Endothelial cell of umbilical vein (primary cell): ENCODE measurements around the gene CLSTN2. TPM values are rescaled to one million over a fixed set of nuclear protein-coding genes. Genes with fewer than 3 reads are reported as not detected.

Source experiments
- BruUV-seq: library from RNA; stranded (reverse); fragments of 400-500 nt; replicated peaks from 2 replicates; lab custom pipeline; 2021; lab: Mats Ljungman, UMichigan
- CTCF ChIA-PET: fragments of 300-600, 350-600 bp; sonication (Branson Sonifier 250); formaldehyde crosslinking; loops from one replicate; lab custom pipeline; 2021; ENCODE audit warnings: antibody characterized with exemption, inconsistent platforms; lab: Charles Lee
- POLR2A ChIA-PET: fragments of 300-600, 350-600 bp; sonication (Branson Sonifier 250); formaldehyde crosslinking; loops from one replicate; lab custom pipeline; 2021; ENCODE audit warnings: antibody characterized with exemption, inconsistent platforms; lab: Charles Lee
- DNase-seq: peaks from one replicate; pipeline ENCODE4 v3.0.0-alpha.2; 2011; ENCODE audit warnings: low read depth, low spot score
- FAIRE-seq: peaks from 2 replicates; lab custom pipeline; 2011; peaks lifted over from hg19 to GRCh38; lab: Jason Lieb, UNC
- H2AFZ ChIP-seq: 2 replicates; pipeline ENCODE4 v1.6.0; 2012; ENCODE audit warnings: low read depth, low read length, control low read depth, inconsistent platforms
- H3K27ac ChIP-seq: 2 replicates; pipeline ENCODE4 v1.5.1; 2011; ENCODE audit warnings: low read depth, mild to moderate bottlenecking, control low read depth, low read length, moderate library complexity; ENCODE audit not compliant: insufficient read depth
- H3K27me3 ChIP-seq, 2 experiments: 2 replicates each; pipeline versions ENCODE4 v1.6.0 to v1.6.1; 2011; ENCODE audit warnings: low read length in 2 of 2, mixed read lengths in 1 of 2; ENCODE audit not compliant: control insufficient read depth in 2 of 2, insufficient read depth in 2 of 2
- H3K36me3 ChIP-seq, 2 experiments: 2 replicates in 1 of 2; 3 replicates in 1 of 2; pipeline ENCODE4 v1.5.1; 2011; ENCODE audit warnings: low read length in 2 of 2, mild to moderate bottlenecking in 1 of 2, moderate library complexity in 1 of 2; ENCODE audit not compliant: control insufficient read depth in 2 of 2, insufficient read depth in 2 of 2; ENCODE audit errors: extremely low read depth in 1 of 2
- H3K4me1 ChIP-seq: 3 replicates; pipeline ENCODE4 v1.5.1; 2011; ENCODE audit warnings: mild to moderate bottlenecking, low read length; ENCODE audit not compliant: control insufficient read depth, insufficient read depth; ENCODE audit errors: extremely low read depth
- H3K4me2 ChIP-seq: 2 replicates; pipeline ENCODE4 v1.6.1; 2011; ENCODE audit warnings: low read length, control low read depth, mixed read lengths; ENCODE audit not compliant: insufficient read depth
- H3K4me3 ChIP-seq, 3 experiments: fragments of 200-600 bp in 1 of 3; sonication (generic), shearing (Covaris generic) in 1 of 3; replicated peaks in 1 of 3; 2 replicates each; pipeline ENCODE4 v1.5.1; 2011 to 2016; ENCODE audit warnings: control low read depth in 3 of 3, low read length in 3 of 3, mild to moderate bottlenecking in 2 of 3, inconsistent platforms in 1 of 3, low read depth in 1 of 3, moderate library complexity in 1 of 3; ENCODE audit not compliant: insufficient read depth in 1 of 3
- H3K79me2 ChIP-seq: 2 replicates; pipeline ENCODE4 v1.6.0; 2012; ENCODE audit warnings: low read length, inconsistent platforms; ENCODE audit not compliant: control insufficient read depth, insufficient read depth
- H3K9ac ChIP-seq: replicated peaks from 2 replicates; pipeline ENCODE3; 2011; ENCODE audit warnings: low read length, control low read depth; ENCODE audit not compliant: insufficient read depth; ENCODE audit errors: extremely low read depth
- H3K9me1 ChIP-seq: replicated peaks from 3 replicates; pipeline ENCODE4 v1.6.0; 2011; ENCODE audit warnings: mild to moderate bottlenecking, low read length; ENCODE audit not compliant: control insufficient read depth, insufficient read depth; ENCODE audit errors: extremely low read depth
- H3K9me3 ChIP-seq: replicated peaks from 2 replicates; pipeline ENCODE4 v1.5.1; 2012; ENCODE audit warnings: low read length, inconsistent platforms; ENCODE audit not compliant: control insufficient read depth, insufficient read depth
- H4K20me1 ChIP-seq: replicated peaks from 2 replicates; pipeline ENCODE3; 2011; ENCODE audit warnings: mild to moderate bottlenecking, low read length; ENCODE audit not compliant: control insufficient read depth, insufficient read depth; ENCODE audit errors: extremely low read depth
- EZH2 ChIP-seq: IDR thresholded peaks from 2 replicates; pipeline ENCODE4 v1.6.1; 2012; ENCODE audit warnings: borderline replicate concordance, low read depth, mild to moderate bottlenecking, moderate library complexity, low read length, inconsistent platforms; ENCODE audit not compliant: severe bottlenecking
- FOS ChIP-seq: IDR thresholded peaks from 2 replicates; pipeline ENCODE4 v1.6.1; 2011; ENCODE audit warnings: mild to moderate bottlenecking, low read length, moderate library complexity, borderline replicate concordance; ENCODE audit not compliant: insufficient read depth
- GATA2 ChIP-seq: IDR thresholded peaks from 2 replicates; pipeline ENCODE4 v1.7.0; 2011; ENCODE audit warnings: low read depth, mild to moderate bottlenecking, moderate library complexity, mixed read lengths, low read length; ENCODE audit not compliant: insufficient read length, insufficient read depth
- JUN ChIP-seq: IDR thresholded peaks from 2 replicates; pipeline ENCODE4 v1.6.1; 2011; ENCODE audit warnings: borderline replicate concordance, low read depth; ENCODE audit not compliant: insufficient read length, insufficient read depth
- MYC ChIP-seq: IDR thresholded peaks from one replicate; pipeline ENCODE4 v1.6.1; 2011; ENCODE audit warnings: mild to moderate bottlenecking, low read depth, low read length
- POLR2A ChIP-seq: IDR thresholded peaks from 2 replicates; pipeline ENCODE4 v1.6.1; 2012; ENCODE audit warnings: low read depth, mild to moderate bottlenecking, control low read depth, low read length
- POLR2AphosphoS5 ChIP-seq: IDR thresholded peaks from 2 replicates; pipeline ENCODE4 v1.6.1; 2012; ENCODE audit warnings: low read depth, mild to moderate bottlenecking, control low read depth, low read length, moderate library complexity; ENCODE audit not compliant: insufficient read depth
- dilution Hi-C: fragments of 300-500 bp; cut with MboI; formaldehyde crosslinking; loops from one replicate; pipeline ENCODE4 v1.15.0; 2019; ENCODE audit warnings: low sequenced_read_pairs; ENCODE audit not compliant: extremely low pct_ligation_motif_present
- intact Hi-C: fragments of 100-400 bp; cut with micrococcal nuclease; formaldehyde crosslinking; loops from one replicate; pipeline ENCODE4 v1.10.0; 2022
- polyA plus RNA-seq, 4 experiments: library from polyadenylated mRNA; depleted of rRNA in 3 of 4; stranded (reverse) in 3 of 4; unstranded in 1 of 4; fragments of >200 nt; gene quantifications; 2 replicates each; pipeline versions ENCODE4 v1.2.1 to v1.2.3, GENCODE V29; 2011 to 2012; ENCODE audit warnings: missing spikeins in 1 of 4
- total RNA-seq: library from RNA; stranded (reverse); gene quantifications from 2 replicates; pipeline ENCODE4 v1.2.3, GENCODE V29; 2021
- TF ChIP-seq, protein P1 (sequence below), 2 donors: IDR thresholded peaks; 1 replicate in 1 of 2; 2 replicates in 1 of 2; pipeline ENCODE4 v1.5.1; 2011; ENCODE audit warnings: low read length in 2 of 2, mild to moderate bottlenecking in 2 of 2, moderate library complexity in 2 of 2, control low read depth in 1 of 2, inconsistent platforms in 1 of 2, low read depth in 1 of 2; ENCODE audit not compliant: insufficient read depth in 1 of 2; ENCODE audit errors: extremely low read depth in 1 of 2

CLSTN2 gene
- total and polyA plus RNA-seq, 2 donors (not counting 3 experiments of a cell fraction or from before 2014, with no cell fraction given) = 0.26 to 0.38 TPM

DNA sequence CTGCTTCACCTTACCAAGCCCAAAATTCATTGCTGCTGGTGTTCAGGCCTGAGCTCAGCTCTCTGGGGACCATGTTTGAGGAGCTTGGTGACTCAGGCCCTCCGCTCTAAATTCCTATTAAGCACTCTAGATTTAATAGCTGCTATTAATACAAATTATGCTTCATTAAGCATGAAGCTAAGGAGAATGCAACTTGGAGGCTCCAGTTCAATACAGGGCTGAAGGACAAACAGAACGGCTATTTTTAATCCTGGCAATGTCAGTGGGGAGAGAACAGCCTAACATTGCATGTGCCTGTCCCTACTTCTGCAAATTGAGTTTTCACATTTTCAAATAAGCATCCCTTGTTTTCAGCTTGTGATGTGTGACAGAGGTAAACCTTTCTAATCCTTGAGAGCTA lies 662.8 kb downstream of the CLSTN2 start:
- dilution Hi-C loops = no loop called here
- ChIA-PET CTCF (no interaction called here), POLR2A (no interaction called here)
- H3K27me3 ChIP-seq = no peaks in the 10 kb centered on the region
- H3K4me2 ChIP-seq = no peak overlapping the region
- no peak overlapping the region for H3K27ac ChIP-seq
- H3K9me3 ChIP-seq = no peaks in the 10 kb centered on the region
- DNase-seq (no peak), FAIRE-seq (no peak)
- H3K9ac ChIP-seq = no peak overlapping the region
- H3K79me2 ChIP-seq = no peaks in the 10 kb centered on the region
- no peaks in the 10 kb centered on the region for H3K4me1 ChIP-seq
- no peak overlapping the region for H3K4me3 ChIP-seq
- intact Hi-C loops = no loop called here
- H3K36me3 ChIP-seq = no peaks in the 10 kb centered on the region
- H2AFZ ChIP-seq = no peak overlapping the region
- TF ChIP-seq GATA2 = no peak
- TF ChIP-seq, protein P1, sequence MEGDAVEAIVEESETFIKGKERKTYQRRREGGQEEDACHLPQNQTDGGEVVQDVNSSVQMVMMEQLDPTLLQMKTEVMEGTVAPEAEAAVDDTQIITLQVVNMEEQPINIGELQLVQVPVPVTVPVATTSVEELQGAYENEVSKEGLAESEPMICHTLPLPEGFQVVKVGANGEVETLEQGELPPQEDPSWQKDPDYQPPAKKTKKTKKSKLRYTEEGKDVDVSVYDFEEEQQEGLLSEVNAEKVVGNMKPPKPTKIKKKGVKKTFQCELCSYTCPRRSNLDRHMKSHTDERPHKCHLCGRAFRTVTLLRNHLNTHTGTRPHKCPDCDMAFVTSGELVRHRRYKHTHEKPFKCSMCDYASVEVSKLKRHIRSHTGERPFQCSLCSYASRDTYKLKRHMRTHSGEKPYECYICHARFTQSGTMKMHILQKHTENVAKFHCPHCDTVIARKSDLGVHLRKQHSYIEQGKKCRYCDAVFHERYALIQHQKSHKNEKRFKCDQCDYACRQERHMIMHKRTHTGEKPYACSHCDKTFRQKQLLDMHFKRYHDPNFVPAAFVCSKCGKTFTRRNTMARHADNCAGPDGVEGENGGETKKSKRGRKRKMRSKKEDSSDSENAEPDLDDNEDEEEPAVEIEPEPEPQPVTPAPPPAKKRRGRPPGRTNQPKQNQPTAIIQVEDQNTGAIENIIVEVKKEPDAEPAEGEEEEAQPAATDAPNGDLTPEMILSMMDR (IDR thresholded peaks at IDR 0.05; ENCODE audit: extremely low read depth in 1 of 2, insufficient read depth in 1 of 2, low read depth in 1 of 2, low read length in 2 of 2) = no peak
- TF ChIP-seq JUN = no peak
- TF ChIP-seq MYC = no peak
- TF ChIP-seq EZH2 = no peak
- no peak for TF ChIP-seq POLR2AphosphoS5
- TF ChIP-seq FOS = no peak
- no peak for TF ChIP-seq POLR2A
- no peaks in the 10 kb centered on the region for H4K20me1 ChIP-seq
- no TSS peak for BruUV-seq
- H3K9me1 ChIP-seq = no peaks in the 10 kb centered on the region
